Activated CD4-positive, alpha-beta T cell treated with anti-CD3 and anti-CD28 coated beads for 1 hour (primary cell): Measurements from ENCODE around the gene PIEZO1.

Source experiments
- DNase-seq: peaks from one replicate; pipeline ENCODE4 v3.0.0-alpha.2; 2020

Gene PIEZO1

DNA sequence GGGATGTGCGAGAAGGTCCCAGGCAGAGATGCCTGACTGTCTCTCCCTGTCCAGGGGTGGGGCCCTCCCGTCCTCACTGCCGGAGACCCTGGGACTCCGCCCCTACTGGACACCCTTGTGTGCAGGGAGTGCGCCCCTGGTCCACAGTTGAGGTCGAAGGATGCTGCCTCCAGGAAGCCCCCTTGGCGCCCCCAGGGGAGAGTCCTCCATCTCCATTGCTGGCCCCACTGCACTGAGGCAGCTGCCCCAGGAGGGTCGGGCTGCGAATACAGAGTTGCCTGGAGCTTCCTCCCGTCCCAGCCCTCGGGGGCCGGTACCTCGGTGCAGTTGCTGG lies 52.1 kb downstream of the PIEZO1 start:
- DNase-seq = no peak

DNA sequence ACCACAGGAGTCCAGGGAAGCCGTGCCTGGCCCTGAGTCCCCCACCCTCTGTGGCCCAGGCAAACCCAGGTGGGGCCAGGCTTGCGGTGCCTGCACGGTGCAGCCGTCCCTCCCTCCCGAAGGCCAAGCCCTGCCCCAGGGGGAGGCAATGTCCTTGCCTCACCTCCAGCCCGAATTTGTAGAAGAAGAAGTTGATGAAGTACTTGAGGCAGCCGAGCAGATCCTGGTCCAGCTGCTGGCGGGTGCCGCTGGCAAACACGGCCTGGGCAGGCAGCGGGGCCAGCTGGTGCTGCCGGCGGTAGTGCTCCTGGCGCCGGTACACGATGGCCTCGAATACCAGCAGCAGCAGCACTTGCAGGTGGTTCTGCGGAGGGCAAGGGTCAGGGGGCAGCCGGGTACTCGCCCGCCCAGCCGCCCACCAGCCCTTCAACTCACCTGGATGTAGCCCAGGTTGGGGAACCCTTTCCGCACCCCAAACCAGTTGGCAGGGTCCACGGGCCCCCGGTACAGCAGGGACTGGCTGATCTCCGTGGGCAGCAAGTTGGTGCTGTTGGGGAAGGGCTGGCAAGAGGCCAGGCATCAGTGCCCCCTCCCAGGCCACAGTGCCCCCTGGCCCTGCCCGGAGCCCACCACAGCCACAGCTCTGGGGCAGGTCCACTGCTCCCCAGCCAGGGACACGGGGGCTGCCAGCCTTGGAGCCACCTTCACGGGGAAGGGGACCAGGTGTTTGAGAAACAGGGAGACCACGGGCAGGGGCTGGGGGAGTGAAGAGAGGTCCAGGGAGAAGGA lies 52.7 kb downstream of the PIEZO1 start:
- no peak for DNase-seq

DNA sequence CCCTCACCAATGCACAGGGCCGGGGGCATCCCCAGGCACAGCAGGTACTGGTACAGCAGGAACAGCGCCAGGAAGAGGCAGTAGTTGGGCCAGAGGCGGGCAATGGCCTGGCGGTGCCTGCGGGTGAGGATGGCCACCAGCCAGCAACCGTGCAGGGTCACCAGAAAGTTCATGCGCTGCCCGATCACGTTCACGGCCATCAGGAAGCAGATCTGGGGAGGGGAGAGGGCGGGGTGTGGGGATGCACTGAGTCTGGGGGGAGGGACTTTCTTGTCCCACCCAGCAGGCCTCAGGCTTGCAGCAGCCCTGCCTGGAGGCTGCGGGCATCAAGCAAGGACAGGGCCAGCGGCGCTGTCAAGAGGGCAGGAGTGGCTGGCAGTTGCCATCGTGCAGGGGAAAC lies 53.3 kb downstream of the PIEZO1 start:
- no peak for DNase-seq

DNA sequence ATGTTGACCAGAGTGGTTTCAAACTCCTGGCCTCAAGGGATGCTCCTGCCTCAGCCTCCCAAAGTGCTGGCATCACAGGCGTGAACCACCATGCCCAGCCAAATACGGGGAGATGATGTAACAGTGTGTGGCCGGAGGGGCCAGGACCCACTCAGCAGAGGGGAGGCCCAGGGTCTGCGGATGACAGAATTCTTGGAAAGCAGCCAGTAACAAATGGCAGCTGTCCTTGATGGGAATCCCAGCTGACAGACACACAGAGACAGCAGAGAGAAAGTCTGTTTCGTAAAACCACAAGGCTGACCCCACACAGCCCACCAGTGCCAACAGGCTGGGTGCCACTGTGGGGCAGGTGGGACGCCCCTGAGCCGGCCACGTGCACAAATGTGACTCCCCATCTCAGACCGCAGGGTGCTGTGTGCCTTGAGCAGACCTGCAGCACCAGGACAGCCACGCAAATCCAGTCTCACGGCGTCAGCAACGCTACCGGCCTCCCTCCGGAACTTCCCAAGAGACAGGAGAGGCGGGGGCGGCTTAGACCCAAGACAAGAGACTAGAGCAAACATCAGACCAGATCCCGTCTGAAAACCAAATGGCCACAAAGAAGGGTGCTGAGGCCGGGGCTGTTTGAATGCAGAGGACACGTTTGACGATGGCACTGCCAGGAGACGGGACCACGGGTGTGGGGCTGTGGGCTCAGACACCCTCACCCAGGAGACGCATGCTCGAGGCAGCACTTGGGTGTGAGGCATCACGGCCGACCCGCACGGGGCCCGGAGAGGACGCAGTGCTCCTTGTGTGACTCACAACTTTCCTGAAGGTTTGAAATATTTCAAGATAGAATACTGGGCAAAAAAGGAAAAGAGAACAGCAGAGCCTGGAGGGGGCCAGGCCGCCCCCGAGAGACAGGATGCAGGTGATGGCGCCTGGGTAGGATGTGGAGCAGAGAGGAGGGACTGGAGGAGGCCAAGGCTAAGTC lies 54.1 kb downstream of the PIEZO1 start:
- DNase-seq = no peak

DNA sequence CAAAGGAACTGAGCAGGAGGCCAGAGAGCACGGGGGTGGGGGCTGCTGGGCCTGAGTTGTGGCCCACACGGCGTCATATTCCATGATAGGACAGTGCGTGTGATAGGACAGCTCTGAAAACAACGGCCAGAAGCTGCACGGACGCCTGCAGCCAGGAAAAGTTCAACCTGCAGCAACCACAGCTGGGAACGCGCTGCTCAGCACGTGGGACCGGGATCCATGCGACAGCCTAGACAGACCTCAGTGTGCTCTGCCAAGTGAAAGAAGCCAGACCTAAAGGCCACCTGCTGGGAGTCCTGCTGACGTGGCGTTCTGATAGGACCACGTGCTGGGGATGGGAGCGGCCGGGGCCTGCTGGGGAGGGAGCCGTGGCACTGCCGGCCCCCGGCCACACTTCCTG lies 57.1 kb downstream of the PIEZO1 start:
- DNase-seq = no peak

DNA sequence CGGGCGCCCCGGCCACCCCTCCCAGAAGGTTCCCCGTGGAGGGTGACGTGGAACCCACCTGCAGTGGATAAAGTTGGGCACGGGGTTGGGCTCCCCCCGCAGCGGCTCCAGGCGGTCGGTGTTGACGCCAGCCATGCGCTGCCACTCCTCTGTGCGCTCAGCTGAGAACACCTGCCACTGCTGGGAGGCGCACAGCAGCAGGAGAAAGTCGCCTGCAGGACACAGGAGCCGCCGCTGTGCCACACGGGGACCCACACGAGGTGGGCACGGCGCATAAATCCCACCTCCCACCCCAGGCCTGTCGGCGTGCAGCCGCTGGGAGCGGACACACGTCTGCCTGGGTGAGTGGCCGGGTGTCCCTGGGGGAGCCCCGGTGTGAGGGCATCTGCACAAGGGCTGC lies 58.0 kb downstream of the PIEZO1 start:
- no peak for DNase-seq

DNA sequence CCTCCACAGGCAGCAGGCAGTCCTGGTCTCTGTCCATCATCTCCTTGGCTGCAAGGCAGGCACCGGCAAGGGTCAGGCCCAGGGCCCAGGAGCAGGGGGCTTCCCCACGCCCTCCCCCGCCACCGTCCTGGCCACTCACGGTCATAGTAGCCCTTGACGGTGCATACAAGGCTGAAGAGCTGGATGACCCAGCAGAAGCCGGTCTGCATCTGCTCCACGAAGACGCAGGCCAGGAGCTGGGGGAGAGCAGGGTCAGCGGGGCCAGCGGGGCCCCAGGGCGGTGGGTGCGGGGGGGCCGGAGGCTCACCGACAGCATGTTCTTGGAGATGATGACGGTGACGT lies 58.6 kb downstream of the PIEZO1 start:
- DNase-seq = no peak

DNA sequence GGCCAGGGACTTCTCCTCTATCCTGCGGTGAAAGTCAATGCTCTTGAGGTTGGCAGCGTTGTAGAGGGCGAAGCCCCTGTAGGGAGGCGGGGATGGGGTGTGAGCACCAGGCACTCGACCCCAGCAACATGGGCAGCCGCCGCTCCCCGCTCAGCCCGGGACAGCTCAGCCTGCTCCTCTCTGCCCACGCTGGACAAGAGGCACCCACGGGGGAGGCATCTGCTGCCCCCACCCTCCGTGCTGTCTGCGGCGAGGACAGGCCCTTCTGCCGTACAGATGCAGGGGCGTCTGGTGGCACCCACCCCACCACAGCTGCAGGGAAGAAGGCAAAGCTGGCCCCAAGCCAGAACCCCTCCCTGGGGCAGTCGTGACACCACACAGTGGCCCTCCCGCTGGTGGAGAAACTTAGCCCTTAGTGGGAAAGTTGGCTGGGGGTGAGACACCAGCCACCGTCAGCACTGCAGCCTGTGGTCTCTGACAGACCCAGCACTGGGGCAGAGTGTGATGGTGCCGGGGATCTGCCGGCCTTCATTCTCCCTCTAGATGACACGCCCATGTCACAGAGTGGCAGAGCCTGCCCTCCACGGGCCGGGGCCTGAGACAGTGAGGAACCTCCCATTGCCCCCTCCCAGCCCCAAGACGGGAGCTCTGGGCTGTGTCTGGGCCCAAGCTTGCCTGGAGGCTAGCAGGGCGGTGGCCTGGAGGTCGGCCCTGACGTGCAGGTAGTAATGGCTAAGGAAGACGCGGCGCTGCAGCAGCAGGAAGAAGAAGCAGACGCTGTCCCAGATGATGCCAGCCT lies 59.2 kb downstream of the PIEZO1 start:
- no peak for DNase-seq

DNA sequence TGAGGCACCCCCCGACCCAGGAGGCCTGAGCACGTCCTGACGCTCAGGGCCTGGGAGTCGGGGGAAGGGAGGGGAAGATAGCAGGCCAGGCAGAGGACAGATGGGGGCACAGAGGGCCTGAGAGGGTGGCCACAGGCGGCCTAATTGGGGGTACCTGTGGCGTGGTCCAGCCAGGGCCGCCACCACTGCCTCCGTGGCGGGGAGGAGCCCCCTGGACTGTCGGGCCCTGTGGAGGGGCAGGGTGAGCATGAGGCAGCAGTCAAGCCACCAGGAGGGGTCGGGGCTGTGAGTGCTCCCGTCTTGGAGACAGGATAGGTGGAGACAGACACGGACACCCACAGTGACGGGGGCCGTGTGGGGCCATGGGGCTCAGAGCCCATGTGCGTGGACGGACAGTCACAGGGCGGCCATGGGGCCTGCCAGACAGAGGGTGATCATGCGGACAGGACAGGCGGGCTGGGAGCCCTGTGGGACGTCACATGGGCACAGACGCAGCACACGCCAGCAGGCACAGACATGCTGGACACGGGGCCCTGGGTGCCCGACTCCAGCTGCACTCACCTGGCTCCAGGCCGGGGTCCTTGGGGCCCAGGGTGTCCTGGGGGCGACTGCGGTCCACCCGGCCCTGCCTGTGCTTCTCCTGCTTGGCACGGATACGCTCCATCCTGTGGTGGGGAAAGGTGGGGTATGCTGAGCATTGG lies 60.0 kb downstream of the PIEZO1 start:
- no peak for DNase-seq

DNA sequence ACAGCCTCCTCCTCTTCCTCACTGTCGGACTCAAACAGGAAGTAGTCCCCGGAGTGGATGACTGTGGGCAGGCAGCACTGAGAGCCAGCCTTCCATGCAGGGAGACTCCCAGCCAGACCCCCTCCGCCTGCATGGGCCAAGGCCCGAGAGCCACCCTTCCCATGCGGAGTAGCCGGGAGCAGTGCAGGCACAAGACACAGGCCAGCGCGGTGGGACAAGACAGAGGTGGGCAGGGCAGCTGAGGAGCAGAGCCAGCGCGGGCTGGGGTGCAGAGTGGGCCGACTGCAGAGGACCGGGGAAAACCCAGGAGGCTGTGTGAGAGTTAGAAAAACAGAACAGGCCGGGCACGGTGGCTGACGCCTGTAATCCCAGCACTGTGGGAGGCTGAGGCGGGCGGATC lies 61.1 kb downstream of the PIEZO1 start:
- DNase-seq = no peak

DNA sequence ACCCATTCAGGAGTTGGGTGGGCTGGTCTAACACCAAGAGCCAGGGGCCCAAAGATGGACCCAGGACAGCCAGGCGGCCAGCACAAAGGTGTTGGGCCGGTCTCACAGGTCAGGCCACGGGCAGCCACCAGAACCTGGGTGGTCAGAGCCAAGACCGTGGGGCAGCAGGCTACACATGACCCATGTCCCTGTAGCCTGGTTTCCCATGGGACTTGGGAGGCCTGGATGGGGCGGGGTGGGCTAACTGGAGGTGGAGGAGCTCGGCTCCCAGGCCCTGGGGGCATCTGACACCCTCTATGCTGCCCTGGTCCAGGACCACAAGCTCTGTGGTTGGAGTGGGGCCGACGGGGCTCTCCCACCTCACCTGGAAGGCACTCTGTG lies 61.5 kb downstream of the PIEZO1 start:
- DNase-seq = no peak

DNA sequence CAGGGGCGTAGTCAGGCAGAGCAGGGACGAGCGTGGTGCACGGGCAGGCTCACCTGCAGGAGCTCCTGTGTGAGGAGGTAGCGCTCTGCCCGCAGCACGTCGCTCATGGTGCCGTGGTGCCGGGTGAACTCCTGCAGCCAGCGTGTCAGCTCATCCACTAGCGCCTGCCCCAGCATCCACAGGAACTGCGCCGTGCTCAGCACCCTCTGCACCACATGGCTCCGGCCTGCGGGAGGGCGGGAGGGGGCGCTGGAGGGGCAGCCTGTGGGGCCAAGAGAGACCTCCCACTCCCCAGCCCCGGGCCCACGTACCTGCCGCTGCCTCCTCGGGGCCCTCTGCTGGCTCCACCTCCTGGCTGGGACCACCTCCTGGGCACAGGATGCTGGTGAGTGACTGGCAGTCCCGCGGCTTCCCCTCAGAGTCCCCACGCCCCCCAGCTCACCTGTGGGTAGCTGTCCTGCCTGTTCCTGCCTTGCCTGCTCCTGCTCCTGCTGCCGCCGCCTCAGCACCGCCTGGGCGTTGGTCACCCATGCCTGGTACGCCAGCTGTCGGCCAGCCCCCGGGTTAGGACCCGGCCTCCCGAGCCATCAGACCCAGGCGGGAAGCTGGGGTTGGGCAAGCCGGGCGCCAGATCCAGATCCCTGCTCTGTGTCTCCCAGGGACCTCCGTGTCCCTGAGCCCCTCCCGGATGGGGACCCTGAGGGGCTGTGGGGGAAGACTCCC lies 62.1 kb downstream of the PIEZO1 start:
- DNase-seq = no peak

DNA sequence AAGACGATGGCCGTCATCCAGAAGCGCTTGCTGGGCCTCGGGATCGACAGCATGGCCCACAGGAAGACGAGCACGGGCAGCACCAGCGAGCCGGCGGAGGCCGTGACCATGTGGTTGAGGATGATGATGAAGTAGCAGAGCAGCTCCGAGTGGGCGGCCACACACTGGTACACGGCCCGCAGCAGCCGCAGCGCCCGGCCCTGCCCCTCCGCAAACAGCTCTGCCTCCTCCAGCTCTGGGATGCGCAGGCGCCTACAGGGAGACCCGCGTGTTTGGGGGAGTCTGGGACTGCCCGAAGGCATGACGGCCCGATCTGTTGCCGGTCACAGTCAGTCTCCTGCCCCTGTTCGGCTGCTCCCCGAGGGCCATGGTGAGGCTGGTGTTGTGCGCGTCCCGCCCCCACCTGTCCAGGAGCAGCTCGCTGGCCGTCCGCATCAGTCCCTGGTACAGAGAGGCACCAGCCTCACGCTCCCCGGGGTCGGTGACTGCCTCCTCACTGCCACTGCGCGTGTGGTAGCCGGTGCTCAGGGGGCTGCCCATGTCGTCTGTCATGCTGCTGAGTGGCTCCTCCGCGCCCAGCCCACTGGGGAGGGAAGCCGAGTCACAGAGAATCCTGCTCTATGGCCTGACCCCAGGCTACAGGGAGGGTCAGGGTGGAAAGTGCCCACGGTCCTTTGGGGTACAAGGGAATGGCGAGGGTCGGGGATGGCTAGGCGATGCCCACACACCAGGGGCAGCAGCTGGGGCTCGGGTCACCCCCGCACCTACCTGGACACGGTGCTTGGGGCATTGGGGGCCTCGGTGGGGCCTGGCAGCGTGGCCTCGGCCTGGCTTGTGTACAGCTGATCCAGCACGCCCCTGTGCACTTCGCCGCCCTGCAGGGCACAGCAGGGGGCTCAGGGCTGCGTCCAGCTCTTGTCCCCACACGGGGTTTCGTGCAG lies 62.9 kb downstream of the PIEZO1 start:
- no peak for DNase-seq

DNA sequence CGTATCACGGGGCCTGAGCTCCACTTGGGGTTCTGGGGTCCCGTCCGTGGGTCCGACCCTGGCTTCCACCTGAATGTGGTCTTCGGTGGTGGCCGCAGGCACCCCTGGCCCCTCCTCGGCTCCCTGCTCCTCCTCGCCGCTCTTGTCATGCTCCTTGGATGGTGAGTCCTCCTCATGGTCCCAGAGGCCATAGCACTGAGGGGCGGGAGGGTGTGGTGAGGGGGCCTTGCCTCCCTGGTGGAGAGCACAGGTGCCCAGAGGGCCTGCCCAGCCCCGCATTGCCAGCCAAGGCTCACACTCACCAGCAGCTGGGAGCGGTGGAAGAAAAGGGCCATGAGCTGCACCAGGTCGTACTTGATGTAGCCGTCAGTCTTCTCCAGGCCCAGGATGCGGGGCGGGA lies 63.8 kb downstream of the PIEZO1 start:
- no peak for DNase-seq

DNA sequence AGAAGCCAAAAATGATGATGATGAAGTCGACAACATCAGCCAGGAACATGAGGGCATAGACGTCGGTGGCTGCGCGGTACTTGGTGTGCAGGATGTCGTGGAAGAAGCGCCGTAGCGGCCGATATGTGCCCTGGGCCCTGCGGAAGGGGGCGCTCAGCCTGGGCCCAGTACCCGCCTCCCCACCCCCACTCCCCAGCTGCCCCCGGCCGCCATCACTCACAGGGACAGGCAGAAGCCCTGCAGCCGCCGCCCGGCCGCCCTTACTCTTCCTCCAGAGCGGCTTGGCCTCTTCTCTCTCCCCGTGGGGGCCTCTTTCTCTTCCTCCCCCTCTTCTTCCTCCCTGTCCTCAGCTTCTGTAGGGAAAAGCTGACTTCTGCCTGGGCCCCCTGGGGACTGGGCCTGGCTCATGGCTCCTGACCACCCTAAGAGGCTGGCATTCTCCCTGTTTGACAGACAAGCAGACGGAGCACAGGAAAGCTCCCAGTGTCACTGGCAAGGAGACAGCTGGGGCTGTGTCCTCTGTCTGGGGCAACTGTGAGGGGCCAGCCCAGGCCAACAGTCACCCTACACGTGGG lies 64.5 kb downstream of the PIEZO1 start:
- no peak for DNase-seq

DNA sequence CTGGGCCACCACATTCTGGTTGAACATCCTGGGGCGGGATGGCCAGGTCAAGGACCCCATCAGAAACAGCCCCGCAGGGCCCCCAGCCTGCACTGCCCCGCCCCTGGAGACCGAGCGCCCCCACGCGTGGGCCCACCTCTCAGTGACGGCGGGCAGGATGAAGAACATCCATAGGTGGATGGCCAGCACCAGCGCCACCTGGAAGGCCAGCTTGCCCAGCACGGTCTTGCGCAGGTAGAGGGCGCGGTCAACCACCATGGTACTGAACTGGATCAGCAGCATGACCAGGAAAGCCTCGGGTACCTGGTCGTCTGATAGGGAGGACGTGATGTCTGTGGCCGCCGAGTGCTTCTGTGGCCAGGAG lies 65.1 kb downstream of the PIEZO1 start:
- DNase-seq = no peak

DNA sequence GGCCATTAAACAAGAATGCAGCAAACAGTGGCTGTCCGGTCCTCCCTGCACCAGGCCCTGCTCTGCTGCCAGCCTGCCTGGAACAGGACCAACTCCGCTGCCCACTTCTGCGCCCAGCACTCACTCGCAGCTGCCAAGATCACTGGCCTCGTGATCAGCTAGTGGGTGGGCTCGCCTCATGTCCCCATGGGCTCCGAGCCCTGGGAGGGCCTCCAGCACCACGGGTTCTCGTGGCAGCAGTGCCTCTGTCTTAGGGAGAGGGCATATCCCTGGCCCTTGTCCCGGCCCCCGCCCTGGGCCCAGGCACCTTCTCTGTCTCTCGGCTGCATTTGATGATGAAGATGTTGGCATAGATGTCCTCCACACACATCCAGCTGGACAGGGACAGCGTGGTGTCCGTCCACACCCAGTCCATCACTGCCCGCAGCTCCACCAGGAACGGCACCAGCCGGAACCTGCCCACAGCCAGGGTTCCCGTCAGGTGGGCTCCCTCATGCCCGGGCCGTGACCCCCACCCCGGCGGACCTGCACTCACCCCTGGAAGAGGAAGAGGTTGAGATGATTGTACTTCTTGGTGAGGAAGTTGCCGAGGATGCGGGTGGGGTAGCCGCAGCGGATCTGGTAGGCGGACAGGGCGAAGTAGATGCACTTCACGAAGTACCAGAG lies 65.6 kb downstream of the PIEZO1 start:
- no peak for DNase-seq

DNA sequence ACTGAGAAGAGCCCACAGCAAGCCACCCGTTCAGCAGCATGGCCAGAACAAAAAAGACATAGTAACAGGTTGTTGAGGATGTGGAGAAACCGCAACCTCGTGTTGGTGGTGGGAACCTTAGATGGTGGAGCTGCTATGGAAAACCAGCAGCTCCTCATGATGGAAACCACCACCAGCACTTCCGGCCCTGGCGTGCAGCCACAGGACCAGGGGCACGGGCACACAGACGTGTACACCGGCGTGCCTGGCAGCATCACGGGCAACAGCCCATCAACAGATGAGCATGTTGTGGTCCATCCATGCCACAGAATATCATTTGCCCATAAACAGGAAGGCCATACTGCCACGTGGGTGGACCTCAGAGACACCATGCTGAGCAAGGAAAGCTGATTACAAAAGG lies 66.8 kb downstream of the PIEZO1 start:
- DNase-seq = no peak

DNA sequence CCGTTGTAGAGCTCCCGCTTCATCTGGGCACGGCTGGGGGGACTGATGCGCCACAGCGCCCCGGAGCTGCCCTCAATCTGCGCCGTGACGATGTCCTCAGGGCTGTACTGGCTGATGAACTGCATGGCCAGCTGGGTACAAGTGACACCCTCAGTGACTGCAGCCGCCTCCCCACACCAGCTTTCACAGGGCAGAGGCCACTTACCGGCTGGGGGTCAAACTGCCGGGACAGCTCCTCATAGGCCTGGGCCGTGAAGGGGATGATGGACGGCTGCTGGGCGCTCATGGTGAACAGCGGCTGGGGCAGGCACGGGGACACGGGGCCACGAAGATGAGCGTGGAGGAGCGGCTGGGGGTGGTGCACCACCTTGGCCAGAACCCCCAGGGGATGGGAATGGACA lies 68.4 kb downstream of the PIEZO1 start:
- no peak for DNase-seq

DNA sequence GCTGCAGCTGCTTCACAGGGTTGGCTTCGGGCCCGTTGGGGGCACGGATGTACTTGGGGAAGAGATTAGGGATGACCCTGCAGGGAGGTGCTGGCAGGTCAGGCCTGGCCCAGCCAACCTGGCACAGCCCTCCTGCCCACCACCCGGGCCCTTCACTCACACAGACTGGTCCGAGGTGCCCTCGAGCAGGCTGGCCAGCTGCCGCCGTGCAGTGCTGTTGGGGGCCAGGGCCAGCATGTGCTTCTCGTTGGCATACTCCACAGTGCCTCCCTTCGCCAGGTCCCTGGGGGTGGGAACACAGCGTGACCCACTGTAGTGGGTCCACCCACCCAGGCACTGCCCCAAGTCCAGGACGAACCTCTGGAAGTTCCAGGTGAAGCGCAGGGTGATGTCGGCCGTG lies 68.8 kb downstream of the PIEZO1 start:
- DNase-seq = no peak
